Psoas muscle (tissue), 8 donors: ENCODE data around the gene SLIT3. TPM values are rescaled to one million over a fixed set of nuclear protein-coding genes. Genes with fewer than 3 reads are reported as not detected.

Source experiments
- ATAC-seq, 4 donors: fragments of 200-7000 bp; cut with Tn5 transposase; one replicate each; pipeline ENCODE4 v1.9.1; 2020; ENCODE audit warnings: moderate library complexity in 3 of 4, mild to moderate bottlenecking in 2 of 4
- DNase-seq, 2 donors: peaks; one replicate each; pipeline ENCODE4 v3.0.0-alpha.2; 2020
- H3K27ac ChIP-seq: fragments of 200-600 bp; one replicate; pipeline ENCODE4 v1.8.0; 2022
- H3K27me3 ChIP-seq, 3 donors: fragments of 200-600 bp in 1 of 3; one replicate each; pipeline versions ENCODE4 v1.6.1 to v1.8.0; 2013 to 2022; ENCODE audit warnings: low read length in 2 of 3, mild to moderate bottlenecking in 2 of 3, moderate library complexity in 1 of 3; ENCODE audit not compliant: insufficient read depth in 3 of 3
- H3K36me3 ChIP-seq, 2 donors: fragments of 200-600 bp in 1 of 2; one replicate each; pipeline versions ENCODE4 v1.6.1 to v1.8.0; 2013 to 2022; ENCODE audit warnings: low read depth in 1 of 2, mild to moderate bottlenecking in 1 of 2, moderate library complexity in 1 of 2; ENCODE audit not compliant: insufficient read depth in 1 of 2
- H3K4me1 ChIP-seq: fragments of 200-600 bp; one replicate; pipeline ENCODE4 v1.8.0; 2022
- H3K4me3 ChIP-seq: fragments of 200-600 bp; one replicate; pipeline ENCODE4 v1.8.0; 2022; ENCODE audit warnings: mild to moderate bottlenecking
- H3K9me3 ChIP-seq: fragments of 200-600 bp; one replicate; pipeline ENCODE4 v1.8.0; 2022
- WGBS, 3 donors: extraction: QIAGEN DNeasy Blood & Tissue Kit; methylation state at CpG; one replicate each; pipeline versions ENCODE4 v1.1.6 to v1.1.7; 2013; 5-methylcytosine and 5-hydroxymethylcytosine counted together
- intact Hi-C, 2 donors: fragments of 100-400 bp; cut with DNase I; formaldehyde crosslinking; loops; one replicate each; pipeline versions ENCODE4 v1.11.0 to v1.14.2; 2022
- polyA plus RNA-seq, 3 donors: library from polyadenylated mRNA; stranded (reverse); fragments of 200-250 nt; gene quantifications; one replicate each; pipeline ENCODE4 v1.2.3, GENCODE V29; 2013
- total RNA-seq, 4 donors: library from RNA; stranded (reverse); fragmentation: NEBNext Ultra II Directional in 2 of 4; extraction: Animal tissue kit (Norgen Biotek cat#: 25700) in 2 of 4; gene quantifications; one replicate each; pipeline versions ENCODE4 v1.2.1 to v1.2.4, GENCODE V29; 2021 to 2023
- TF ChIP-seq, protein P1 (sequence below): fragments of 200-600 bp; IDR thresholded peaks from one replicate; pipeline ENCODE4 v1.8.0; 2022; ENCODE audit warnings: antibody characterized with exemption
- donor health status: healthy with polysubstance abuse.
- donor health status: DM: no; HTN: no; CAD: no; lungs with moderate emphysema.
- donor health status: Bipolar disorder and iron deficiency.
- donor health status: healthy.
- donor health status: DM: yes; HTN: yes; CAD: no.
- donor health status: DM: no; HTN: no; CAD: no.
- donor health status: DM: no; HTN: no; CAD: no.
- donor health status: DM: yes; HTN: yes; CAD: no.

Gene SLIT3
- total and polyA plus RNA-seq, 7 donors = 0.81 to 5.9 (median 2.1) TPM

DNA sequence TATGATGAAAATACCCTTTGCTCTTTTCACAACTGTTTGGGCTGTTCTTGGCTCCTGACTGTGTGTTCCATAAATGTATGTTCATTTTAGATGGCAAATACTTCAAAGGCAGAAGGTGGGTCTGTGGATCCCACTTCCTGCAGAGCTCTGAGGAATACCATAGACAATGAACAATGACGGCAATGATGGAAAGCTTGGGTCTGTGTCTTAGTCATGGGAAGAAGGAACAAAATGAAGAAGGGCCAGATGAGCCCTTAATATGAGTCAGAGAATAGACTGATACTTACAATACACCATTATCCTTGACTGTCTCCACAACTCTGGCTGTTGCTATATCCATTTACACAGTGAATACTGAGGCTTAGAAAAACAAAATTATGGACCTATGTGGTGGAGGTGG lies 126.0 kb downstream of the SLIT3 start:
- WGBS, 3 donors = 83 to 100% (median 89%) methylated on average over 1 of the region's 1 CpG

DNA sequence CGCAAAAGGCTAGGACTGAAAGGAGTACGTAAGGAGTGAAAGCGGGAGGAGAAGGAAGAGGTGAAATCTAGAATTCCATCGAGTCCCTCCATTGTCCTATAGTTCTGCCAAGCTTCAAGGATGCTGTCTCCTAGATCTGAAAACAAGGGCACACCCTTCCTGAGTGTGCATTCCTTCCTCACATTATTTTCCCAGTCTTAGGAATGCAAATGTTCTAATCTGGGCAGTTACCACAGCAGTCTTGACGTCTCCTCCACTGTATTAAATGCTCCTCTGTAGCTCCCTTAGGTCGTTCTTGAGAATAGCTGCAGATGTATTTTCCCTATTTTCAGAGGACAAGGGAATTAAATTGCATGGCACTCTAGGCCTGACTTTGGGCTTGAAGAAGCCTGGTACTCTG lies 127.6 kb downstream of the SLIT3 start:
- Histone ChIP-seq H3K36me3 (no peaks in the 10 kb centered on the region), H3K9me3 (no peaks in the 10 kb centered on the region), H3K27ac (no peak overlapping the region), H3K4me3 (no peak overlapping the region), H3K4me1 (no peaks in the 10 kb centered on the region), H3K27me3 (no peaks in the 10 kb centered on the region)
- TF ChIP-seq, protein P1, sequence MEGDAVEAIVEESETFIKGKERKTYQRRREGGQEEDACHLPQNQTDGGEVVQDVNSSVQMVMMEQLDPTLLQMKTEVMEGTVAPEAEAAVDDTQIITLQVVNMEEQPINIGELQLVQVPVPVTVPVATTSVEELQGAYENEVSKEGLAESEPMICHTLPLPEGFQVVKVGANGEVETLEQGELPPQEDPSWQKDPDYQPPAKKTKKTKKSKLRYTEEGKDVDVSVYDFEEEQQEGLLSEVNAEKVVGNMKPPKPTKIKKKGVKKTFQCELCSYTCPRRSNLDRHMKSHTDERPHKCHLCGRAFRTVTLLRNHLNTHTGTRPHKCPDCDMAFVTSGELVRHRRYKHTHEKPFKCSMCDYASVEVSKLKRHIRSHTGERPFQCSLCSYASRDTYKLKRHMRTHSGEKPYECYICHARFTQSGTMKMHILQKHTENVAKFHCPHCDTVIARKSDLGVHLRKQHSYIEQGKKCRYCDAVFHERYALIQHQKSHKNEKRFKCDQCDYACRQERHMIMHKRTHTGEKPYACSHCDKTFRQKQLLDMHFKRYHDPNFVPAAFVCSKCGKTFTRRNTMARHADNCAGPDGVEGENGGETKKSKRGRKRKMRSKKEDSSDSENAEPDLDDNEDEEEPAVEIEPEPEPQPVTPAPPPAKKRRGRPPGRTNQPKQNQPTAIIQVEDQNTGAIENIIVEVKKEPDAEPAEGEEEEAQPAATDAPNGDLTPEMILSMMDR = no peak
- ATAC-seq (no peak), DNase-seq (no peak)
- intact Hi-C loops = no loop called here
- 70 to 76% (median 75%) methylated on average over 6 of the region's 6 CpGs for WGBS, 3 donors

More for the DNA sequence above, 126.0 kb downstream of the SLIT3 start:
- H3K27ac ChIP-seq = no peak overlapping the region
- intact Hi-C loops = no loop called here
- no peak overlapping the region for H3K4me3 ChIP-seq
- TF ChIP-seq, protein P1 = no peak
- no peaks in the 10 kb centered on the region for H3K36me3 ChIP-seq
- no peaks in the 10 kb centered on the region for H3K9me3 ChIP-seq
- DNase-seq (no peak), ATAC-seq (no peak)
- H3K4me1 ChIP-seq = no peaks in the 10 kb centered on the region
- H3K27me3 ChIP-seq = no peaks in the 10 kb centered on the region

DNA sequence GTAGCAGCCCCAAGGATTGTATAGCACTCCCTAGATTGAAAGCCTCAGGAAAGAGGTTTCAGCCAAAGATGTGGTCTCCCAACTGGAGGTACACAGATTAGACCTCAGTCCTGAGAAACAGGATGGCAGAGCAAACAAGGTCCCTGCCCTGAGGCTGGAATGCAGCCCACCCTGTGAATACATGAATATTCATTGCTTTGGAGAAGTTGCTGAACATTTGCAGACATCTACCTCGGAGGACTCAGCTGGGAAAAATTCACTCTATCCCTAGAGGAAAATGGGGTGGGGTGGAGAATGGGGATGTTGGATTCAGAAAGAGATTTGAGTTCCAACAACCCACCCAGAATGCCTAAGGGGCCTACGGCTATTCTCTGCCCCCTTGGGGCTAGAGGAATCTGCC lies 129.4 kb downstream of the SLIT3 start:
- H3K4me1 ChIP-seq = no peaks in the 10 kb centered on the region
- ATAC-seq (no peak), DNase-seq (no peak)
- no peaks in the 10 kb centered on the region for H3K36me3 ChIP-seq
- intact Hi-C loops = no loop called here
- H3K27me3 ChIP-seq = no peaks in the 10 kb centered on the region
- H3K4me3 ChIP-seq = no peak overlapping the region
- no peak overlapping the region for H3K27ac ChIP-seq
- 34 to 49% (median 35%) methylated on average over 2 of the region's 2 CpGs for whole genome bisulfite sequencing, 3 donors
- no peaks in the 10 kb centered on the region for H3K9me3 ChIP-seq
- TF ChIP-seq, protein P1 = no peak

DNA sequence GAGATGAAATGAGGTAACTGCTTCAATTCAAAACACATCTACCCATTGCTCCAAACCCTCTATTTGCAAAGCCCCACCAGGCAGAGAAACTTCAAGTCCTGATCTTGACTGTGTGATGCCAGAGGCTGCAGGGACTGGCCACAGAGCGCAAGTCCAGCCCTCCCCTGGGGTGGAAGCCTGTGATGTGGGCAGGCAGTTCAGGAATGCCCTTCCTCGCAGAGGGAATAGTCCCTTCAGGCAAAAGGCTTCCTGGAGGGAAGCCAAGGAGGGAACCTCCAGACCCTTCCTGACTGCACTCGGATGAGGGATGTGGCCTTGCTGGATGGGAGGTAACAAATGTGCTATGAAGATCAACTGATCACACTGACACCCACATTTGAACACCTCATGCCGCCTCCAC lies 131.2 kb downstream of the SLIT3 start:
- H3K9me3 ChIP-seq = no peaks in the 10 kb centered on the region
- DNase-seq (no peak), ATAC-seq (no peak)
- H3K27ac ChIP-seq = no peak overlapping the region
- H3K27me3 ChIP-seq = no peaks in the 10 kb centered on the region
- H3K4me3 ChIP-seq = no peak overlapping the region
- H3K4me1 ChIP-seq = no peaks in the 10 kb centered on the region
- intact Hi-C loops = no loop called here
- WGBS, 3 donors = 75 to 82% (median 75%) methylated on average over 4 of the region's 4 CpGs
- no peaks in the 10 kb centered on the region for H3K36me3 ChIP-seq
- TF ChIP-seq, protein P1 = no peak

DNA sequence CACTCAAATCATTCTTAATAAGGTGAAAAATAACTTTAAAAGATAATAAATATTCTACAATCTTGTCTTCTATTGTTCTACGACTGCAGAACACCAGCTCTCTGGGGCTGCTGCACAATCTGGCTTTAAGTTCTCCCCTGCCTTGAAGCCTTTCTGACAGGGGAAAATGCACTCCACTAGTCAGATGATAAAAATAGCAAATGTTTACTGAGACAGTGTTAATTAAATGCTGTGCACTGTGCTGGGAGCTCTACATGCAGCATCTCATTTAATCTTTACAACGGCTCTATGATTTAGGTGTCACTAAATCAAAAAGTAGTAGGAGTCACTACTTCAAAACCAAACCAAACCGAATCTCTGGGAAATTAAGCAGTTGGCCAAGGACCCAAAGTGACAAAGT lies 132.7 kb downstream of the SLIT3 start:
- no peak overlapping the region for H3K27ac ChIP-seq
- no peaks in the 10 kb centered on the region for H3K9me3 ChIP-seq
- WGBS, 3 donors = 63 to 73% (median 71%) methylated on average over 3 of the region's 3 CpGs
- no peak for ATAC-seq
- TF ChIP-seq, protein P1 = no peak
- H3K4me3 ChIP-seq = no peak overlapping the region
- no peaks in the 10 kb centered on the region for H3K36me3 ChIP-seq
- H3K4me1 ChIP-seq = no peaks in the 10 kb centered on the region
- intact Hi-C loops = no loop called here
- DNase-seq = no peak
- H3K27me3 ChIP-seq = no peaks in the 10 kb centered on the region
